MM.1S (cell line): ENCODE measurements around the gene MUC5B.

Source experiments
- EZH2 ChIP-seq: fragments of 300-600 bp; sonication (generic); optimal IDR thresholded peaks from 2 replicates; pipeline ENCODE3; 2017; ENCODE audit warnings: low read depth, mild to moderate bottlenecking, antibody characterized with exemption, low read length, mixed read lengths
- TF ChIP-seq, protein P1 (sequence below): fragments of 300-600 bp; sonication (generic); IDR thresholded peaks from 2 replicates; pipeline ENCODE4 v1.5.1; 2016; ENCODE audit warnings: antibody characterized with exemption, low read length, mixed read lengths

DNA sequence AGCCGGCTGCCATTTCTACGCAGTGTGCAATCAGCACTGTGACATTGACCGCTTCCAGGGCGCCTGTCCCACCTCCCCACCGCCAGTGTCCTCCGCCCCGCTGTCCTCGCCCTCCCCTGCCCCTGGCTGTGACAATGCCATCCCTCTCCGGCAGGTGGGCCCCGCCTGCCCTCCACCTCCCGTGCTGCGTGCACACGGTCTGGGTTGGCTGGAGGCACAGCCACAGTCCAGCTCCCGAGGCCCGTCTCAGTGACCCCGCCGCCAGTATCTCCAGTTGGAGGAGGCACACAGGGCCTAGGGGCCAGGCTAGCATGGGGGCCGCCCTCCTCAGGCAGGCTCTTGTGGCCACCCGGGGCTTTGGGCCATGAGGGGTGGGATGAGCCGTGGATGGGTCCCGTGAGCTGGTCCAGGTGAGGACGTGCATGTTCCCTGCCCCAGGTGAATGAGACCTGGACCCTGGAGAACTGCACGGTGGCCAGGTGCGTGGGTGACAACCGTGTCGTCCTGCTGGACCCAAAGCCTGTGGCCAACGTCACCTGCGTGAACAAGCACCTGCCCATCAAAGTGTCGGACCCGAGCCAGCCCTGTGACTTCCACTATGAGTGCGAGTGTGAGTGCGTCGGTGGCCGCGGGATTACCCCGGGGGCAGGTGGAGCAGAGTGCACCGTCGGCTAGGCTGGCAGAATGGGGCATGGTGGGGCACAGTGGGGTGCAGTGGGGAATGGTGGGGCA lies 29.7 kb downstream of the MUC5B start:
- TF ChIP-seq, protein P1, sequence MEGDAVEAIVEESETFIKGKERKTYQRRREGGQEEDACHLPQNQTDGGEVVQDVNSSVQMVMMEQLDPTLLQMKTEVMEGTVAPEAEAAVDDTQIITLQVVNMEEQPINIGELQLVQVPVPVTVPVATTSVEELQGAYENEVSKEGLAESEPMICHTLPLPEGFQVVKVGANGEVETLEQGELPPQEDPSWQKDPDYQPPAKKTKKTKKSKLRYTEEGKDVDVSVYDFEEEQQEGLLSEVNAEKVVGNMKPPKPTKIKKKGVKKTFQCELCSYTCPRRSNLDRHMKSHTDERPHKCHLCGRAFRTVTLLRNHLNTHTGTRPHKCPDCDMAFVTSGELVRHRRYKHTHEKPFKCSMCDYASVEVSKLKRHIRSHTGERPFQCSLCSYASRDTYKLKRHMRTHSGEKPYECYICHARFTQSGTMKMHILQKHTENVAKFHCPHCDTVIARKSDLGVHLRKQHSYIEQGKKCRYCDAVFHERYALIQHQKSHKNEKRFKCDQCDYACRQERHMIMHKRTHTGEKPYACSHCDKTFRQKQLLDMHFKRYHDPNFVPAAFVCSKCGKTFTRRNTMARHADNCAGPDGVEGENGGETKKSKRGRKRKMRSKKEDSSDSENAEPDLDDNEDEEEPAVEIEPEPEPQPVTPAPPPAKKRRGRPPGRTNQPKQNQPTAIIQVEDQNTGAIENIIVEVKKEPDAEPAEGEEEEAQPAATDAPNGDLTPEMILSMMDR = no peak
- no peak for TF ChIP-seq EZH2
